ENCODE measurements around the gene SEMA3F.

GRCh38 chr3:50139308-50139707, 15.8 kb upstream of the SEMA3F start:
- TF ChIP-seq POLR2A (IDR thresholded peaks at IDR 0.05): no peak
- TF ChIP-seq, protein P1, sequence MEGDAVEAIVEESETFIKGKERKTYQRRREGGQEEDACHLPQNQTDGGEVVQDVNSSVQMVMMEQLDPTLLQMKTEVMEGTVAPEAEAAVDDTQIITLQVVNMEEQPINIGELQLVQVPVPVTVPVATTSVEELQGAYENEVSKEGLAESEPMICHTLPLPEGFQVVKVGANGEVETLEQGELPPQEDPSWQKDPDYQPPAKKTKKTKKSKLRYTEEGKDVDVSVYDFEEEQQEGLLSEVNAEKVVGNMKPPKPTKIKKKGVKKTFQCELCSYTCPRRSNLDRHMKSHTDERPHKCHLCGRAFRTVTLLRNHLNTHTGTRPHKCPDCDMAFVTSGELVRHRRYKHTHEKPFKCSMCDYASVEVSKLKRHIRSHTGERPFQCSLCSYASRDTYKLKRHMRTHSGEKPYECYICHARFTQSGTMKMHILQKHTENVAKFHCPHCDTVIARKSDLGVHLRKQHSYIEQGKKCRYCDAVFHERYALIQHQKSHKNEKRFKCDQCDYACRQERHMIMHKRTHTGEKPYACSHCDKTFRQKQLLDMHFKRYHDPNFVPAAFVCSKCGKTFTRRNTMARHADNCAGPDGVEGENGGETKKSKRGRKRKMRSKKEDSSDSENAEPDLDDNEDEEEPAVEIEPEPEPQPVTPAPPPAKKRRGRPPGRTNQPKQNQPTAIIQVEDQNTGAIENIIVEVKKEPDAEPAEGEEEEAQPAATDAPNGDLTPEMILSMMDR (IDR thresholded peaks at IDR 0.05 in 4 of 5, conservative IDR thresholded peaks at IDR 0.05 in 1 of 5): no peak

All from gastrocnemius medialis (tissue), 4 donors.